NCI-H1048 (cell line): ENCODE results near the gene CYSRT1.

Source experiments
- DNase-seq: peaks from one replicate; lab custom pipeline; 2025; lab: John Stamatoyannopoulos, UW

CYSRT1 gene

DNA sequence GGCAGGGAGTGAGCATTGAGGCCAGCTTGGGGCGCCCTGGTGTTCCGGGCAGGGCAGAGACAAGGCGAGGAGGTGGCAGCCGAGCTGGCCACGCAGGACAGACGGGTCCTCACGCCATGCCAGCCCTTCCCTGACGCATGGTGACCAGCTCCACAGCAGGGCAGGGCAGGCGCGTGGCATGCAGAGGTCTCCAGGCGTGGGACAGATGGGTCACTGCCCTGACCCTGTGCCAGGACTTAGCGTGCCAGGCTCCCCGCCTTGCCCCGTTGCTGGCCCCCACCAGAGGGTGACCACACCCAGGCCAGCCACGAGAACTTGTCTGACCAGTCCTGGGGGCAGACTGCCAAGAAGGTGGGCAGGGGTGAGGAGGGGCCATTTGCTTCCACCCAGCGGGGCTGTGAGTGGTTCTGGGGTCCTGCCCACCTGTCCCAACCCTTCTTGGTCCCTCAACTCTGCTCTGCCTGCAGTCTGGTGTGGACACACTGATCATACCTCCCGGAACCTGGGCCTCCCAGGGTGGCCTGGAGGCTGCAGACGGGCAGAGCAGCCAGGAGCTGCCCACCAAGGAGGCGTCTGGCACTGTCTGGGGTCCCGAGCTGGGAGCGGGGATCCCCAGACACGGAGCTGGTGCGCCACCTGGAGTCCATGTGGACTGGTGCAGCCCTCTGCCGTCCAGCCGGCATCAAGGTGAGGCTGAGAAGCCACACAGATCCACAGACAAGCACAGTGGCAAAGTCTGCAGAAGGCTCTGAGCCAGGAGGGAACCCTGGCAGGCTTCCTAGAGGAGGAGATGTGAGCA lies 2.3 kb downstream of the CYSRT1 start, which contains the start of gene RNF224:
Gene RNF224 (plus strand): TSS at position 449 of the 799 bp plus-strand sequence. CDS start 834 bp downstream, outside the sequence.
- no peak for DNase-seq

DNA sequence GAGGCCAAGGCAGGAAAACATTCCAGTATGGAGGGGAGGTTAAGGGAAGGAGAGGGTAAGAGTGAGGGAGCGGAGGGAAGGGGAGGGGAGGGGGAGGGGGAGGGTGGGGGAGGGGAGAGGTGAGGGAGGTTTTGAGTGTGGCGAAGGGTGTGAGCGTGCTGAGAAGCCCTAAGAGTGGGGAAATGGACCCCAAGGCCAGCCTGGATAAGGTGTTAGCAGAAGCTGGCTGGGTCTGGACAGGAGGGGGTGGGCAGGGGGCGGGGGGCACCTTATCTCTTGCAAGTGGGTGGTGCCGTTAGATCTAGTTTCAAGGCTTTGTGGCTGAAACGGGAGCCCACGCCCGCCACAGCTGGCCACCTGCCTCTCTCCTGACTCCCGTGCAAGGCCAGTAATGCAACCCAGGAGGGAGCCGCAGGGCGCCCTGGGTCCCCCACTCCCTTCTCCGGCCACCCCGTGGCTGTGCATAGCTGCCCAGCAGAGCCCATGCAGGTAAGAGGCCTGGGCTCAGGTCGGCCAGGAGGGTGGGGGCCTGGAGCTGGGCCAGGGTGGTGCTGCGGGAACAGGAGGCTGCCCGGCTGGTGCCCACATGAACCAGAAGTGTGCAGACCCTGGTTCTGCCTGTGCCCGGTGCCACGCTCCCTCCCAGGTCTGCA lies 3.0 kb downstream of the CYSRT1 start:
- no peak for DNase-seq

DNA sequence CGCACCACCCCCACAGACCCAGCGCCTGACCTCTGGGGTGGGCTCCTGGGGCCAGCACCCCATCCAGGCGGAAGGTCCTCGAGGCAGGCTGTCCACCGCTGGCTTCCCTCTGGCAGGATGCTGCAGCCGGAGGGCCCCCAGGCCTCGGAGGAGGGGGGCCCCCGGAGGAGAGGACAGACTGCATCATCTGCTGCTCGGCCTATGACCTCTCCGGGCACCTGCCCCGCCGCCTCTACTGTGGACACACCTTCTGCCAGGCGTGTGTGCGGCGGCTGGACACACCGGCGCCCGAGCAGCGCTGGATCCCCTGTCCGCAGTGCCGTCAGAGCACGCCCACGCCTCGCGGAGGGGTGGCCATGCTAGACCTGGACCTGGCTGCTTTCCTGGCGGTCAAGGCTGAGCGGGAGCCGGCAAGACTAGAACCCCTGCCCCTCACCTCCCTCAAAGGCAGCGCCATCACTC lies 3.6 kb downstream of the CYSRT1 start:
- DNase-seq, result no peak

DNA sequence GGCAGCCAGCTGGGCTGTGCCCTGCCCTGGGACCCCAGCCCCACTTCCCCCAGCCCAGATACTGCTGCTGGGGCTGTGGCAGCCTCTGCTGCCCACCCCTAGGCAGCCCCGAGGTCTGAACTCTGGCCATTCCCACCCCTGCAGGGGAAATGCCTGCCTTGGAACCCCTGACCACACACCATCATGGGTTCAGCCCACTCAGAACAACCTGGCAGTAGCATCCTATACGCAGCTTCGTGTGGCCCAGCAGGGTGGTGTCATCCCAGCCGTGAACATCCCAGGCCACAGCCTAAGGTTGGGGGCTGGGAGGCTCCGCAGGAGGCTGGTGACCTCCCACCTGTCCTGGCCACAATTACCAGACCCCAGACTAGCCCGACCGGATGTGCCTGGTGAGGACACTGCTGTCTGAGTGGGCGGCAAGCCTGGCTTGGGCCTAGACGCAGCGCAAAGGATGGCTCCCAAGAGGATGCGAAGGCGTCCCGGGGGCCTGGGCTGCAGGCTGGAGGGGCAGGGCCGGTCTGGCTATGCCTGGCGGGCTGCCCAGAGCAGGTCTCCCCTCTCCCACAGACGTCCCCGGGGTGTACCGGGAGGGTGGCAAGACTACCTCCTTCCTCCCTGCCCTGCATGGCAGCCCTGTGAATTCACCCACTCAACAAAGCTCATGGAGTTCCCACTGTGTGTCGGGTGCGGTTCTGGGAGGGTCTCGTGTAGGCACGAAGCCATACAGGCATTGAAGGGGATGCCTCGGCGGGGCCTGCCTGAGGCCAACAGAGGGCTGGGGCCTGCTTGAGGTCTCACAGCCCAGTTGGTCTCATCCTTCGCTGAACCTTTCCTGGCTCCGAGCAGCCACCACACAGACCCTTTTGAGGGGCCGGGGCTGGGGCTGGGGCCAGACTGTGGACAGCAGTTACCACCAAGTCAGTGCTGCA lies 4.3 kb downstream of the CYSRT1 start:
- DNase-seq, result no peak

DNA sequence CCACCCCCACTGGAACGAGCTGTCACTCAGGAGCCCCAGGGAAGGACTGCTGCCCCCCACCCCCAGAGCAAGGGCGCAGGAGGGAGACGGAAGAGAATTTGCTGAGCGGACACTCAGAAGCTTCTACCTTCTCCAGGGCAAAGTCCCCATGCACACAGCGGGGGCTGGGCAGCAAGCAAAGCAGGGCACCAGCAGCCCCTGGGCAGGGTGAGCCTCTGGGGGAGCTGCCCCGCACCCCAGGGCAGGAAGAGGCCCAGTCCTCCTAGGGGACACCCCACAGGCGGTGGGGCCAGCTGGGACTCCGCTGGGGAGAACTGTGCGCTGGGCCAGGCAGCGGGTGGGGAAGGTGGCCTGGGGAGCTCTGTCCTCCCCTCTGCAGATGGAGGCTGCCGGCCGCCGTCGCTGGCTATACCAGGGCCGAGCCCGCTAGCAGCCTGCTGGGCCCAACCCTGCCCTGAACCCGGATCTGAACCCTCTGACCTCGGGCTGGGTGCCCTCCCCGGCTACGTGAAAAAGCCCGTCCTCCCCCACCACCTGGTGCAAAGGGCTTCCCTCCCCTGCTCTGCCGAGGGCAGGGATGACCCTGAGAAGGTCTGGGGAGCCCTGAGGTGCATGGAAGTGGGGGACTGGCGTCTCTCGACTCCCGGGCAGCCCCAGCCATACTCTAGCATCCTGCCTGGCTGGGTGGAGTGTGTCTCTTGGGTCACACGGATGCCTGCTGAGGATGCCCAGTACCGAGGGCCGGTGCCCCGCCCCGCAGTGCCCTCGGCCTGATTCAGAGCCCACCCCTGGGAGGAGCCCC lies 5.1 kb downstream of the CYSRT1 start:
- no peak for DNase-seq

DNA sequence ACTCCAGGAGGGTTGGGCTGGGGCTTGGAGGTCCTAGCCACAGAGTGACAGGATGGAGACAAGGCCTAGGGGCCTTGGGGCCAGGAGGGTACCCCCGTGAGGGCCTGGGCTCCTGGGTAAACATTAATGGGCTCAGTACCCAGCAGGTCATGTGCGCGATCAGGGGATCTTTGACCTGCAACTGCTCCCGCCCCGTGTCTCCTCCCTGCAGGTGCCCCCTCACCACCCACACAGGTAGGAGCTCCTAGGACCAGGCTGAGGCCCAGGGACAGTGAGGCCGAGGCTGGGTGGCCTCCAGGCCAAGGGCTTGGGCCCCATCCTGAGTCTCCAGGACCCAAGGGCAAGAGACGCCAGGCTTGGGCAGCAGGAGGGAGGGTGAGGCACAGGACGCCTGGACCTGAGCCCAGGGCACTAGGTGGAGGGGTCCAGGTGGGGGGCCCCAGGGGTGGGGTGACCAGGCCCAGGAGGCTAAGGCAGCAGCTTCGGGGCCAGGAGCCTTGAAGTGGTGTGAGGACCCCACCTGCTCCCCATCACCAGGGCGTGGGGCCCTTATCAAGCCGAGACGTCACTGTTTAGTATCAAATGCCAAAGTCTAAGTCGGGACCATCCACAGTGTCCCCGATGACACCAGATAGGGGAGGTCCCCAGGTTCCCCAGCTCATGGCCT lies 5.9 kb downstream of the CYSRT1 start, which contains the start of gene SLC34A3:
Gene SLC34A3 (plus strand): TSS at position 197 of the 667 bp plus-strand sequence. CDS start 802 bp downstream, outside the sequence.
- DNase-seq, result no peak

DNA sequence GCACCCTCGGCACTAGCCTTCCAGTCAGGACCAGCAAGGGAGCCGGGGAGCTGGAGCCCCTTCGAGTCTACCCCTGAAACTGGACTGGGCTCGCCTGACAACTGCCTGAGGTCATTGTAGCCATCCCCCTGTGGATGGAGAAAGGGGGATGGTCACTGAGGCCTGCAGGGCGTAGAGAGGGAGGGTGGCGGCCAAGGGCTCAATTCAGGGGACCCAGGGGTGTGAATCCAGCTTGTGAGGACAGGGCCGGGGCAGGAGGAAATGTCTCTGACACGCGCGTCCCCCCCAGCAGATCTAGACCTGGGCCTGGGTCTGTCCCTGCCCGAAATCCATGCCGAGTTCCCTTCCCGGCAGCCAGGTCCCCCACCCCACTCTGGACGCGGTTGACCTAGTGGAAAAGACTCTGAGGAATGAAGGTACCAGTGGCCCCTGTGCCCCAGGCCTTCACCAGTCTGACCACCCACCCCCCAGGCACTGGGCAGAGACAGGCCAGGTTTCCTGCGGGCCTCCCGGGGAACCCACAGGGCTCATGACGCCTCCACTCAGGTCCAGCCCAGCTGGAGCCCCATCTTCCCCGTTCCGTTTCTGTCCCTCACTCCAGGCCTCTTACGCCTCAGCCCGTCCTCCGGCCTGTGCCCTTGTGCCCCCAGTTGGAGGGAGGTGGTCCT lies 6.5 kb downstream of the CYSRT1 start:
- no peak for DNase-seq

DNA sequence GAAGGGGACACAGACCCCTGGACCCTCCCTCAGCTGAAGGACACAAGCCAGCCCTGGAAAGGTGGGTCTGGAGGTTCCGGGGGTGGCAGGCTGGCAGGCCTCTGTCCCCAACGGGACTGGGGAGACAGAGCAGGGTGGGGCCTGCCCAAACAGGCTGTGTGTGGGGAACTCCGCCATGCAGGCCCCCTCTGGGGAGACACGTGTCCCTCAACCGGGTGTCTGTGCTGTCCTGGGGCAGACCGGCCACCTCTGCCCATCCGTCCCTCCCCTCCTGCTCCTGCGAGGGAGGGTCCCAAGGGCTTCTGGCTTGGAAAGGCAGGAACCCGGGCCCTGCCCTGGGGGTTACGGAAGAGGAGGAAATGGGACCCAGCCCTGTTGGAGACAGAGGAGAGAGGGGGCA lies 7.1 kb downstream of the CYSRT1 start:
- no peak for DNase-seq

DNA sequence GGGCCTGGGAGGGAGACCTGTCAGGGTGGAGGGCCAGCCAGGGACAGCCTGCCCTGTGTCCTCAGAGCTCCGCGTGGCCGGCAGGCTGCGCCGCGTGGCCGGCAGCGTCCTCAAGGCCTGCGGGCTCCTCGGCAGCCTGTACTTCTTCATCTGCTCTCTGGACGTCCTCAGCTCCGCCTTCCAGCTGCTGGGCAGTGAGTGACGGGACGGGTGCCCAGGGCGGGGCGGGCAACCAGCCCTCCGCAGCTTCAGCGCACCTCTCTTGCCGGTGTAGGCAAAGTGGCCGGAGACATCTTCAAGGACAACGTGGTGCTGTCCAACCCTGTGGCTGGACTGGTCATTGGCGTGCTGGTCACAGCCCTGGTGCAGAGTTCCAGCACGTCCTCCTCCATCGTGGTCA lies 7.5 kb downstream of the CYSRT1 start:
- no peak for DNase-seq

DNA sequence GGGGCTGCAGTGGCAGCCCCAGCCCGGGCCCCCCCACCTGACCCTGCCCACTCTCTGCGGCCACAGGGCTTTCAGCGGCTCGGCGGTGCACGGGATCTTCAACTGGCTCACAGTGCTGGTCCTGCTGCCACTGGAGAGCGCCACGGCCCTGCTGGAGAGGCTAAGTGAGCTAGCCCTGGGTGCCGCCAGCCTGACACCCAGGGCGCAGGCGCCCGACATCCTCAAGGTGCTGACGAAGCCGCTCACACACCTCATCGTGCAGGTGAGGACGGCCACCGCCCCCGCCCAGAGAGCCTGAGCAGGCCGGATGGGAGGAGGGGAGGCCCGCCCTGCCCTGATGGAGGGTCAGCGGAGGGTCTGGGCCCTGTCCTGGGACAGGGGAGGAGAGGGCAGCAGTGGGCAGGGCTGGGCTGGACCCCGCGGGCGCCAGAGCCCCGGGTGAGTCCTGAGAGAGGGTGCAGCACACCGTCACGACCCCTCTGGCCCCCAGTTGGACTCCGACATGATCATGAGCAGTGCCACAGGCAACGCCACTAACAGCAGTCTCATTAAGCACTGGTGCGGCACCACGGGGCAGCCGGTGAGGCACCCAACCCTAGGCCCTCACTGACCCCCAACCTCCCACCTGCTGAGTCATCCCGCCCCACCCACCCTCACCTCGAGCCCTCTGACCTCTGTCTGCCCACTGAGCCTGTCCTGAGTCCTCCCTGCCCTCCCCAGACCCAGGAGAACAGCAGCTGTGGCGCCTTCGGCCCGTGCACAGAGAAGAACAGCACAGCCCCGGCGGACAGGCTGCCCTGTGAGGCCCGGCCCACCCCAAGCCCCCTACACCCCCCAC lies 8.4 kb downstream of the CYSRT1 start:
- DNase-seq, result no peak

DNA sequence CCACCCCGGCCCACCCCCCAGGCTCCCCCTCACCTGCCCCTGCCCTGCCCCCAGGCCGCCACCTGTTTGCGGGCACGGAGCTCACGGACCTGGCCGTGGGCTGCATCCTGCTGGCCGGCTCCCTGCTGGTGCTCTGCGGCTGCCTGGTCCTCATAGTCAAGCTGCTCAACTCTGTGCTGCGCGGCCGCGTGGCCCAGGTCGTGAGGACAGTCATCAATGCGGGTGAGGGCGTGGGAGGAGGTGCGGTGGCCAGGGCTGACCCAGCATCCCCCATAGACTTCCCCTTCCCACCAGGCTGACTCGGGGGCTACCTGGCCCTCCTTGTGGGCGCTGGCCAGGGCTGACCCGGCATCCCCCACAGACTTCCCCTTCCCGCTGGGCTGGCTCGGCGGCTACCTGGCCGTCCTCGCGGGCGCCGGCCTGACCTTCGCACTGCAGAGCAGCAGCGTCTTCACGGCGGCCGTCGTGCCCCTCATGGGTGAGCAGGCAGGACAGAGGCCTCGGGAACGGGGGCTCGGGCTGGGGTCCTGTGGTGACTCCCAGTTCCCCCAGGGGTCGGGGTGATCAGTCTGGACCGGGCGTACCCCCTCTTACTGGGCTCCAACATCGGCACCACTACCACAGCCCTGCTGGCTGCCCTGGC lies 9.2 kb downstream of the CYSRT1 start:
- DNase-seq, result no peak

DNA sequence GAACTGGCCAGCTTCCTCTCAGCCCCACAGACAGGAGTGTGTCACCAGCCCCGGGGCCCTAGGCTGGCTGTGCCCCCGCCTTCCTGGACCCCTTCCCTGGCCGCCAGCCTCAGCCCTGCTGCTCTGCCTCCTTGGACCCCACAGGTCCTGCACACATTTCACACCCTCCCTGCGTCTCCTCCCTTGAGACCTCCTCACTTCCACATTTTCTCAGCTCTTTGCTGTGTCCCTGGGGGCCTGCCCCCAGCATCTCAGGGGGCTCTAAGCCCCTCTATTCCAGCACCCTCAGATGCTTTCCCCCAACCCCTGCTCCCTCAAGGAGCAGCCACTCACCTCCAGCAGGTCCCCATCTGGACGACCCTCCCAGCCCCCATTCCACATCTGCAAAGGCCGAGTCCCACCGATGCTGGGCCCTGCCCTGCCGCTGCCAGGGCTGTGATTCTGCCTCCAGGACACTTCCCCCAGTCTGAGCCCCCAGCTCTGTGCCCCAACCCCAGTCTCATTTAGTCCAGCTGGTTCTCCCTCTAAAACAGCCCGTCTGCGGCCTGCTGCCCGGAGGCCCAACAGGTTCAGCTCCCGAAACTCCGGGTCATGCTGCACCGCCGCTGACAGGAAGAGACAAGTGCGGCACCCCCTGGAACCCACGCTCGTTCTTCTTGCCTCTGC lies 9.9 kb downstream of the CYSRT1 start:
- DNase-seq, result no peak

DNA sequence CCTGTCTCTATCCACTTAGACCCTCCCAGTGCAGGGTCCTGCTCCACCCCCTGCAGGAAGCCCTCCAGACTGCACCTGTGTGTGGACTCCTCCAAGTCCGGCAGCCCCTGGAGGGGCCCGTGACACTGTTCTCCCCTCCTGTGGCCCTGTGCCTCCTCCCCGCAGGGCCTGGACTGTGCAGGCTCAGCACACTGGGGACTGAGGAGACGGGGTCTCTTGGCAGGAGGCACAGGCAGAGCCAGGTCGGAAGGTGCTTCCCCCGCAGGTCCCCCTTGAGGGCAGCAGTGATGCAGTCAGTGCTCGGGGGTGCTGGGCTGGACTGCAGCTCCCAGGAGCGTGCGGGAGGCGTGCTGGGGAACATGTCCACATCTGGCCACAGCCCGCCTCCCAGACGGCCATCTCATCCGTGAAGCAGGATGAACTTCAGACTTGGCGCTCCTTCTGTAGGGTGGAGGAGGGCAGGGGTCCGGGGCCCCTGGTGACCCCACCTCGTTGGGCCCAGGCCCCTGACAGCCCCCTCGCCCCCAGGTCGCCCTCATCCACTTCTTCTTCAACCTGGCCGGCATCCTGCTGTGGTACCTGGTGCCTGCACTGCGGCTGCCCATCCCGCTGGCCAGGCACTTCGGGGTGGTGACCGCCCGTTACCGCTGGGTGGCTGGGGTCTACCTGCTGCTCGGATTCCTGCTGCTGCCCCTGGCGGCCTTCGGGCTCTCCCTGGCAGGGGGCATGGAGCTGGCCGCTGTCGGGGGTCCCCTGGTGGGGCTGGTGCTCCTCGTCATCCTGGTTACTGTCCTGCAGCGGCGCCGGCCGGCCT lies 10.7 kb downstream of the CYSRT1 start:
- DNase-seq, result no peak

DNA sequence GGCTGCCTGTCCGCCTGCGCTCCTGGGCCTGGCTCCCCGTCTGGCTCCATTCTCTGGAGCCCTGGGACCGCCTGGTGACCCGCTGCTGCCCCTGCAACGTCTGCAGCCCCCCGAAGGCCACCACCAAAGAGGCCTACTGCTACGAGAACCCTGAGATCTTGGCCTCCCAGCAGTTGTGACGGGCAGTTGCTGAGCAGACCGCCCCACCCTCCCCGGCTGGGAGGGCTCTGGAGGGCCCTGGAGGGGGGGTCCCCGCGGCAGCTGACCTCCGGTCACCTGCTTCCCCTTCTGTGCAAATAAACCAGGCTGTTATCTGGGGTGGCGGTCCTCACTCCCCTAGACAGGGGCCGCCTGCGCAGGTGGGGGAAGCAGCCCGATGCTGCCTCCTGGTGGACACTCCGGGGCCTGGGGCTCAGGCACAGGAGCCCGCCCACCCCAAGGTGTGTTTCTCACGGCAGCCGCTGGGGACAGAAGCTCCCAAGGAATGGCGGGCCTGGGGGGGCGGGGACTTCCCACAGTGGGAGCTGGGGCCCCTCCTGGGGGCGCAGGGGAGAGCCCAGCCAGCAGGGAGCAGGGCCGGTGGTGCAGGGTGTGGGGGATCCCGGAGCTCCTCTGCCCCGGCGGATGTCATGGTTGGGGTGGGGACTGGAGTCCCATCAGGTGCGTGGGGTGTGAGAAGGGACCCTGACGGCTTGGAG lies 11.4 kb downstream of the CYSRT1 start:
- peak; percentile 76 for DNase-seq

DNA sequence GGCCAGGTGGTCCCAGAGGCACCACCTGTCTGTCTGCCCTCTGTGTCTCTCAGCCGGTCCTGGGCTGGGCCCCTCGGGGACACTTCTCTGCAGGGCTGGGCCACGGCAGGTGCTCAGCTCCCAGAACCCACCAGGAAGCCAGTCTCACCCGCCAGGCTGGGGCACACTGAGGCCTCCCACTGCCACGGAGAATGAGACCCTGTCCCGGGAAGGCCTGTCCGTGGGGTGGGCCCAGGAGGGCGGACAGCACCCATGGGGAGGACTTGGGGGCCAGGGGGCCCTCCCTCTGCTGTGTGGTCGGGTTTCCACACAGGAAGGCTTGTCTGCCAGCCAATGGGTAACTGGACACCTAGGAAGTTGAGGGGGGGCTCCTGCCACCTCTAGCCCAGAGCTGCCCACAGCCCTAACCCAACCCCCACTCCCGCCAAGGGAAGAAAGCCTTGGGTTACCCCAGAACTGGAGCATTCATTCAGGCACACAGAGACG lies 12.0 kb downstream of the CYSRT1 start:
- no peak for DNase-seq
